Measurements from ENCODE around the gene NR1H3.

- TF ChIP-seq POLR2A (IDR thresholded peaks at IDR 0.05; ENCODE audit: low read depth, low read length), result no peak
- no peak for TF ChIP-seq POLR2AphosphoS5 (IDR thresholded peaks at IDR 0.05; ENCODE audit: low read depth, low read length)
- no peak for TF ChIP-seq TAF1 (IDR thresholded peaks at IDR 0.05; ENCODE audit: borderline replicate concordance, low read depth, low read length)
Observed at GRCh38 chr11:47235163-47235562, 22.6 kb upstream of the NR1H3 start.

All from GM12892 (cell line).